WTC11 (cell line): ENCODE measurements around the gene TLE2.
"Not testable (repeated sequence)": the region's sequence is repeated elsewhere in the genome, so short reads cannot be mapped to it uniquely, and the experiment has no call there.

Source experiments
- ATF3 ChIP-seq: sonication (generic); formaldehyde crosslinking; conservative IDR thresholded peaks from 2 replicates; pipeline ENCODE4 v1.8.1; 2022; ENCODE audit warnings: mild to moderate bottlenecking, missing genetic modification reagents
- E2F1 ChIP-seq: sonication (generic); formaldehyde crosslinking; IDR thresholded peaks from 2 replicates; pipeline ENCODE4 v1.8.0; 2022; ENCODE audit warnings: mild to moderate bottlenecking, missing genetic modification reagents
- ESRRA ChIP-seq: sonication (generic); formaldehyde crosslinking; IDR thresholded peaks from 2 replicates; pipeline ENCODE4 v1.8.1; 2022; ENCODE audit warnings: mild to moderate bottlenecking, missing genetic modification reagents, borderline replicate concordance
- FOXK1 ChIP-seq: sonication (generic); formaldehyde crosslinking; IDR thresholded peaks from 2 replicates; pipeline ENCODE4 v1.8.0; 2022; ENCODE audit warnings: mild to moderate bottlenecking, moderate library complexity, missing genetic modification reagents
- JUN ChIP-seq: sonication (generic); formaldehyde crosslinking; IDR thresholded peaks from 2 replicates; pipeline ENCODE4 v1.8.0; 2023; ENCODE audit warnings: mild to moderate bottlenecking, missing genetic modification reagents
- MYBL2 ChIP-seq: sonication (generic); formaldehyde crosslinking; IDR thresholded peaks from 2 replicates; pipeline ENCODE4 v1.8.1; 2023; ENCODE audit warnings: mild to moderate bottlenecking, moderate library complexity, missing genetic modification reagents
- TCF7 ChIP-seq: sonication (generic); formaldehyde crosslinking; IDR thresholded peaks from 2 replicates; pipeline ENCODE4 v1.8.0; 2022; ENCODE audit warnings: mild to moderate bottlenecking, low read depth, missing genetic modification reagents, moderate library complexity
- TF ChIP-seq, protein P1 (sequence below): fragments of 200-600 bp; IDR thresholded peaks from 2 replicates; pipeline ENCODE4 v1.8.0; 2022; ENCODE audit warnings: antibody characterized with exemption

- not testable (repeated sequence) for TF ChIP-seq ATF3; MYBL2 (CRISPR knock-in tag); JUN; ESRRA (CRISPR knock-in tag); E2F1 (CRISPR knock-in tag); FOXK1 (CRISPR knock-in tag); TCF7
- TF ChIP-seq, protein P1, sequence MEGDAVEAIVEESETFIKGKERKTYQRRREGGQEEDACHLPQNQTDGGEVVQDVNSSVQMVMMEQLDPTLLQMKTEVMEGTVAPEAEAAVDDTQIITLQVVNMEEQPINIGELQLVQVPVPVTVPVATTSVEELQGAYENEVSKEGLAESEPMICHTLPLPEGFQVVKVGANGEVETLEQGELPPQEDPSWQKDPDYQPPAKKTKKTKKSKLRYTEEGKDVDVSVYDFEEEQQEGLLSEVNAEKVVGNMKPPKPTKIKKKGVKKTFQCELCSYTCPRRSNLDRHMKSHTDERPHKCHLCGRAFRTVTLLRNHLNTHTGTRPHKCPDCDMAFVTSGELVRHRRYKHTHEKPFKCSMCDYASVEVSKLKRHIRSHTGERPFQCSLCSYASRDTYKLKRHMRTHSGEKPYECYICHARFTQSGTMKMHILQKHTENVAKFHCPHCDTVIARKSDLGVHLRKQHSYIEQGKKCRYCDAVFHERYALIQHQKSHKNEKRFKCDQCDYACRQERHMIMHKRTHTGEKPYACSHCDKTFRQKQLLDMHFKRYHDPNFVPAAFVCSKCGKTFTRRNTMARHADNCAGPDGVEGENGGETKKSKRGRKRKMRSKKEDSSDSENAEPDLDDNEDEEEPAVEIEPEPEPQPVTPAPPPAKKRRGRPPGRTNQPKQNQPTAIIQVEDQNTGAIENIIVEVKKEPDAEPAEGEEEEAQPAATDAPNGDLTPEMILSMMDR, result not testable (repeated sequence)
These were observed 20.9 kb upstream of the TLE2 start for GRCh38 chr19:3050016-3050415.
